ENCODE results near the gene NOXA1. TPM values are rescaled to one million over a fixed set of nuclear protein-coding genes. Genes with fewer than 3 reads are reported as not detected.

Gene NOXA1
- total RNA-seq, 4 donors from 2014 or later, result 6.3 to 11.4 (median 10.1) TPM

- Histone ChIP-seq H3K4me3 (peak overlapping the region; percentile 53 to 93 (median 70)), H3K27me3 (no peaks in the 10 kb centered on the region)
- TF ChIP-seq CTCF (IDR thresholded peaks at IDR 0.05), result no peak
- no peak for TF ChIP-seq EP300 (IDR thresholded peaks at IDR 0.05)
- TF ChIP-seq POLR2A (IDR thresholded peaks at IDR 0.05), result no peak
These were observed 34.4 kb downstream of the NOXA1 start for GRCh38 chr9:137457406-137458193.

DNA sequence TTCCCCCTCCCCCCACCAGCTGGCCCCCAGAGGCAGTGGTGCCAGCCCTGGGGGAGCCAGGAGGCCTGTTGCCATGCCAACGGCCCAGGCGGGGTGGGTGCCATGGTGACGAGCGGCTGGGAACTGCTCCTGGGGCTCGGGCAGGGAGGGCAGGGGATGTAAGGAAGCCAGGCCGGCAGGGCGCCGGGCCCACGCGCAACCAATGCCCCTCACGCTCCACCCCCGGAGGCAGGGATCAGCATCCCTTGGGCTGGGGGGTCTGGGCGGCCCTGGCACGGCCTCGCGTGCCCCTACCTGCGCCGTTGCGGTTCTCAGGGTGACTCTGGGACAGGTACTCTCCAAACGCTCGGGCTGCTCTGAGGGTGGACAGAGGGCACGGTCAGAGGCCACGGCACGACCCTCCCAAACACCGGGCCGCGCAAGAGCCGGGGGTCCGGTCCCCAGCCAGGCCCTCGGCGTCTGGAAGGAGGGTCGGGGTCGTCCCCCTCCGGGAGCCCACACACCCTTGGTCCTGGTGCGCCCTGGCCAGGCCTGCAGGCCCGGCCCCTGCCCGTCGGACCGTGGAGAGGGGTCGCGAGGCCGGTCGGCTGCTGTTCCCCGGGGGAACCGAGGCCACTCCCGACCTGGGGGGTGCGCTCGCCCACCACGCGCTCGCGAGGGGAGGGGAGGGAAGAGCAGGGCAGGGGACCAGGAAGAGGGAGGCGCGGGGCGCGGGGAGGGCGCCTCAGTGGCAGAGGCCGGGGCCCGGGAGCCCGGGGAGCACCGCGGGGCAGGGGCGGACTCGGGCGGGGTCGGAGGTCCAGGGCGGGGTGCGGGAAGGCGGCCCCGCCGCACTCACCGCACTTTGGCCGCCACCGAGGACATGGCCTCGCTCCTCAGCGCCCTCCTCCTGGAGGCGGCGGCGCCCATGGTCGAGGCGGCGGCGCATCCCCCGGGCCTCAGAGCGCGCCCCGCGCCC, 35.3 kb downstream of the NOXA1 start:
- WGBS, 2 donors, result 13 to 20% methylated on average over 29 to 55 of the region's 88 CpGs
- Histone ChIP-seq H3K9me3 (no peaks in the 10 kb centered on the region), H3K27me3 (no peaks in the 10 kb centered on the region), H3K4me1 (peaks cover 0 to 72% (median 39%) of the 10 kb centered on the region in 4 donors), H3K27ac (peak overlapping the region; percentile 82 to 94 (median 92)), H3K36me3 (peaks cover 0 to 47% (median 4%) of the 10 kb centered on the region in 3 donors), H3K4me3 (peak overlapping the region; percentile 53 to 93 (median 70))
- no peak for DNase-seq (ENCODE audit: low spot score in 2 of 2)
- TF ChIP-seq POLR2A (IDR thresholded peaks at IDR 0.05), result no peak
- no peak for TF ChIP-seq CTCF (IDR thresholded peaks at IDR 0.05)
- no peak for TF ChIP-seq EP300 (IDR thresholded peaks at IDR 0.05)

More at GRCh38 chr9:137457406-137458193, 34.4 kb downstream of the NOXA1 start:
- 89 to 91% methylated on average over 16 to 22 of the region's 44 CpGs for whole genome bisulfite sequencing, 2 donors
- Histone ChIP-seq H3K4me1 (peaks cover 0 to 76% (median 46%) of the 10 kb centered on the region in 4 donors), H3K36me3 (peaks cover 0 to 47% (median 4%) of the 10 kb centered on the region in 3 donors), H3K27ac (peak overlapping the region; percentile 82 to 94 (median 92)), H3K9me3 (no peaks in the 10 kb centered on the region)
- no peak for DNase-seq (ENCODE audit: low spot score in 2 of 2)

- 0 to 1% methylated on average over 10 to 37 of the region's 62 CpGs for WGBS, 2 donors
- H3K27ac ChIP-seq, result peak within 1 kb of the TSS; percentile 82 to 94 (median 92)
- DNase-seq (ENCODE audit: low spot score in 2 of 2), result peak; percentile 90 to 92
- no peaks in the 10 kb centered on the region for H3K27me3 ChIP-seq
- no peaks in the 10 kb centered on the region for H3K9me3 ChIP-seq
- peaks cover 0 to 53% (median 4%) of the 10 kb centered on the region in 3 donors for H3K36me3 ChIP-seq
- peak within 1 kb of the TSS; percentile 53 to 93 (median 70) for H3K4me3 ChIP-seq
- peak; percentile 96 to 98 for TF ChIP-seq POLR2A (IDR thresholded peaks at IDR 0.05)
- TF ChIP-seq EP300 (IDR thresholded peaks at IDR 0.05), result peak; percentile 57 to 66
- peak in 2 of 5 experiments; percentile 32 to 49 for TF ChIP-seq CTCF (IDR thresholded peaks at IDR 0.05)
- H3K4me1 ChIP-seq, result peaks cover 0 to 67% (median 36%) of the 10 kb centered on the region in 4 donors
These were observed 36.0 kb downstream of the NOXA1 start, which contains the start of gene NSMF for GRCh38 chr9:137459152-137459600. Gene NSMF (minus strand): TSS chr9:137459334. CDS start chr9:137459102, 232 bp downstream.

- WGBS, 2 donors, result 45 to 47% methylated on average over 10 to 11 of the region's 15 CpGs
- TF ChIP-seq CTCF (IDR thresholded peaks at IDR 0.05) (no peak), POLR2A (IDR thresholded peaks at IDR 0.05) (no peak), EP300 (IDR thresholded peaks at IDR 0.05) (no peak)
- H3K27me3 ChIP-seq, result no peaks in the 10 kb centered on the region
- H3K4me1 ChIP-seq, result peaks cover 0 to 61% (median 30%) of the 10 kb centered on the region in 4 donors
- peak overlapping the region; percentile 26 to 94 (median 78) for H3K27ac ChIP-seq
- no peak for DNase-seq (ENCODE audit: low spot score in 2 of 2)
- peaks cover 0 to 58% (median 4%) of the 10 kb centered on the region in 3 donors for H3K36me3 ChIP-seq
- no peaks in the 10 kb centered on the region for H3K9me3 ChIP-seq
- H3K4me3 ChIP-seq, result peak overlapping the region; percentile 32 to 93 (median 70)
These were observed 36.6 kb downstream of the NOXA1 start for GRCh38 chr9:137459601-137460362.
